K562 (cell line): Measurements from ENCODE around the gene DCAKD. TPM values are rescaled to one million over a fixed set of nuclear protein-coding genes. Genes with fewer than 3 reads are reported as not detected.

ENCODE experiments used
- ATAC-seq: fragments of 200-7000 bp; cut with Tn5 transposase; 3 replicates; pipeline ENCODE4 v1.9.1; 2020; ENCODE audit warnings: moderate library complexity
- BruUV-seq: library from RNA; stranded (reverse); fragments of 400-500 nt; replicated peaks from 2 replicates; lab custom pipeline; 2021; lab: Mats Ljungman, UMichigan
- CTCF ChIA-PET: fragments of 300-600 bp; formaldehyde crosslinking; extraction: SDS; loops from one replicate; lab custom pipeline; 2021; ENCODE audit warnings: low intra/inter-chr PET ratio; lab: Yijun Ruan, JAX
- POLR2A ChIA-PET: fragments of 300-600, 350-650 bp; sonication (Branson Sonifier 250); formaldehyde crosslinking; extraction: SDS; loops from one replicate; lab custom pipeline; 2021; ENCODE audit warnings: antibody characterized with exemption, inconsistent platforms; lab: Yijun Ruan, JAX
- DNase-seq, 4 experiments: peaks; one replicate each; pipeline versions ENCODE4 v3.0.0 to v3.0.0-alpha.2; 2011 to 2018; ENCODE audit warnings: low spot score in 3 of 4, mixed read lengths in 3 of 4; ENCODE audit errors: extremely low read depth in 1 of 4
- FAIRE-seq: peaks from 2 replicates; lab custom pipeline; 2011; peaks lifted over from hg19 to GRCh38; lab: Jason Lieb, UNC
- H2AFZ ChIP-seq: 2 replicates; pipeline ENCODE4 v1.6.0; 2011; ENCODE audit warnings: low read depth, low read length, control low read depth, inconsistent platforms
- H3K27ac ChIP-seq: fragments of 200-600 bp; 3 replicates; pipeline ENCODE4 v1.8.0; 2011; ENCODE audit warnings: low read depth, mild to moderate bottlenecking, control low read depth, inconsistent platforms, low read length, moderate library complexity, mixed read lengths; ENCODE audit errors: extremely low read depth
- H3K27me3 ChIP-seq, 2 experiments: fragments of 300-600 bp in 1 of 2; 2 replicates in 1 of 2; 3 replicates in 1 of 2; pipeline versions ENCODE4 v1.6.0 to v1.8.0; 2011; ENCODE audit warnings: inconsistent platforms in 2 of 2, low read length in 2 of 2, mild to moderate bottlenecking in 1 of 2, mixed read lengths in 1 of 2, moderate library complexity in 1 of 2; ENCODE audit not compliant: control insufficient read depth in 2 of 2, insufficient read depth in 2 of 2
- H3K36me3 ChIP-seq: fragments of 300-600 bp; 3 replicates; pipeline ENCODE4 v1.8.0; 2011; ENCODE audit warnings: mild to moderate bottlenecking, low read length, inconsistent platforms; ENCODE audit not compliant: control insufficient read depth, insufficient read depth
- H3K4me1 ChIP-seq, 2 experiments: fragments of 200-600 bp in 1 of 2; replicated peaks in 1 of 2; 2 replicates in 1 of 2; 3 replicates in 1 of 2; pipeline versions ENCODE4 v1.5.1 to v1.8.0; 2011; ENCODE audit warnings: inconsistent platforms in 2 of 2, low read length in 2 of 2, mild to moderate bottlenecking in 1 of 2, mixed read lengths in 1 of 2, moderate library complexity in 1 of 2; ENCODE audit not compliant: control insufficient read depth in 2 of 2, insufficient read depth in 2 of 2
- H3K4me2 ChIP-seq: 2 replicates; pipeline ENCODE4 v1.6.1; 2011; ENCODE audit warnings: low read length, control low read depth, inconsistent platforms, mixed read lengths; ENCODE audit not compliant: insufficient read depth
- H3K4me3 ChIP-seq: fragments of 200-600 bp; sonication (generic), shearing (Covaris generic); 2 replicates; pipeline ENCODE4 v1.5.1; 2016; ENCODE audit warnings: control low read depth, inconsistent platforms
- H3K79me2 ChIP-seq: fragments of 200-600 bp; 3 replicates; pipeline ENCODE4 v1.8.0; 2011; ENCODE audit warnings: low read length, inconsistent platforms; ENCODE audit not compliant: control insufficient read depth, insufficient read depth
- H3K9ac ChIP-seq, 2 experiments: 2 replicates each; pipeline versions ENCODE4 v1.6.0 to v1.6.1; 2011; ENCODE audit warnings: low read depth in 2 of 2, low read length in 2 of 2, control low read depth in 1 of 2, inconsistent platforms in 1 of 2, mild to moderate bottlenecking in 1 of 2, mixed read lengths in 1 of 2; ENCODE audit not compliant: insufficient read depth in 1 of 2
- H3K9me1 ChIP-seq: one replicate; pipeline ENCODE4 v1.6.0; 2011; ENCODE audit warnings: inconsistent platforms, mild to moderate bottlenecking, low read length, moderate library complexity; ENCODE audit not compliant: control insufficient read depth, insufficient read depth
- H3K9me3 ChIP-seq: replicated peaks from 2 replicates; pipeline ENCODE4 v1.5.1; 2011; ENCODE audit warnings: low read depth, low read length, inconsistent platforms; ENCODE audit not compliant: control insufficient read depth, insufficient read depth
- H4K20me1 ChIP-seq: replicated peaks from 2 replicates; pipeline ENCODE4 v1.6.1; 2011; ENCODE audit warnings: low read length, inconsistent platforms, mixed read lengths; ENCODE audit not compliant: control insufficient read depth, insufficient read depth
- ETV1 ChIP-seq: fragments of 450-650 bp; conservative IDR thresholded peaks from 2 replicates; pipeline ENCODE4 v1.6.1; 2016; ENCODE audit warnings: missing genetic modification characterization, control low read depth, low read depth, missing compliant biosample characterization
- GTF2A2 ChIP-seq: IDR thresholded peaks from 2 replicates; pipeline ENCODE4 v1.6.1; 2016; ENCODE audit warnings: mild to moderate bottlenecking, missing genetic modification characterization, missing compliant biosample characterization
- HDGF ChIP-seq: fragments of 450-650 bp; IDR thresholded peaks from 2 replicates; pipeline ENCODE4 v1.6.1; 2016
- ILK ChIP-seq: fragments of 450-650 bp; IDR thresholded peaks from 2 replicates; pipeline ENCODE4 v1.6.1; 2016; ENCODE audit warnings: missing genetic modification characterization, low read depth, mild to moderate bottlenecking, missing compliant biosample characterization, moderate library complexity, borderline replicate concordance
- PCBP1 ChIP-seq: fragments of 200-400 bp; formaldehyde crosslinking; IDR thresholded peaks from 2 replicates; pipeline ENCODE4 v1.6.1; 2018; ENCODE audit warnings: mild to moderate bottlenecking, low read depth, low read length; ENCODE audit not compliant: poor library complexity, severe bottlenecking
- WGBS: fragments of 100-300 bp; shearing (Covaris generic); methylation state at CpG from one replicate; pipeline ENCODE4 v1.1.6; 2016; ENCODE audit warnings: low coverage, mixed read lengths; ENCODE audit not compliant: insufficient coverage; ENCODE audit errors: missing lambda C conversion rate; 5-methylcytosine and 5-hydroxymethylcytosine counted together
- in situ Hi-C: fragments of 300-500 bp; cut with MboI; formaldehyde crosslinking; loops from 4 replicates; pipeline ENCODE4 v1.15.0; 2018; ENCODE audit warnings: inconsistent platforms, mixed read lengths
- intact Hi-C: fragments of 100-400 bp; cut with micrococcal nuclease; formaldehyde crosslinking; loops from 2 replicates; pipeline ENCODE4 v1.14.2; 2022
- polyA plus RNA-seq, 8 experiments: library from polyadenylated mRNA; depleted of rRNA in 4 of 8; stranded (reverse) in 5 of 8; unstranded in 3 of 8; fragments of >200 nt; fragmentation: Nextera tagmentation in 2 of 8; fragmentation: Illumina TruSeq in 1 of 8; extraction: Ambion mirVana in 2 of 8; extraction: Trizol in 1 of 8; gene quantifications; 2 replicates each; pipeline versions ENCODE4 v1.2.1 to v1.2.3, GENCODE V29; 2011 to 2014; ENCODE audit warnings: inconsistent platforms in 1 of 8, missing spikeins in 1 of 8
- total RNA-seq, 7 experiments: library from RNA; depleted of rRNA in 6 of 7; stranded (reverse); fragments of >200 nt in 6 of 7; fragmentation: Illumina TruSeq in 2 of 7; extraction: Trizol in 2 of 7; gene quantifications; 2 replicates each; pipeline versions ENCODE4 v1.2.1 to v1.2.3, GENCODE V29; 2011 to 2021; ENCODE audit warnings: low replicate concordance in 1 of 7
- TF ChIP-seq, protein P1 (sequence below): sonication (generic); IDR thresholded peaks from 2 replicates; pipeline ENCODE4 v1.6.1; 2016

DCAKD gene
- total and polyA plus RNA-seq, 9 of the 15 experiments (the other 6 are each of a cell fraction or from before 2014, with no cell fraction given), result 7.9 to 35.5 (median 21.4) TPM

- no TSS peak for BruUV-seq
Observed at GRCh38 chr17:45004388-45004787, 47.0 kb downstream of the DCAKD start.

DNA sequence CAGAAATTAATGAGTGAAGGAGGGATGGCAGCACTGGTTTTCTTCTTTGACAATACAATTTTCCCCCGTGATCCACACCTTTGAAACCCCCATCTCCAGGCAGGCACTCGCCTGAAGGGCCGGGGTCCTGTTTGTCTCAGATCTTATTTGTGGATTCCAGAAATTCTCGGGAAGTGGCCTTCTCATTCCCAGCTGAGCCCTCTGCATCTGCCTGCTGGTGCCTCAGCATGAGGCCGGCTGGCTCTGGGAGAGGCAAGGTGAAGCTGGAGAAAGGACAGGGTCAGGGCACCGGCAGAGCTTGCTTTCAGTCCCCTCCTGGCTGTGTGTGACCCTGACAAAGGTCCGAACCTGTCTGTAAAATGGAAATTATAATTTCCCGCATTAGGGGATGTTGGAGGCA lies 47.6 kb downstream of the DCAKD start:
- H3K9ac ChIP-seq, result no peak overlapping the region; a peak in 1 of 4 replicates
- ChIA-PET CTCF (no interaction called here), POLR2A (interaction anchor here (0.5 to 2.5 kb wide), 5 partner anchors 12 to 55 kb away, joined by 3 to 21 read pairs (median 3); no protein-coding TSS in a partner anchor)
- no peaks in the 10 kb centered on the region for H3K9me3 ChIP-seq
- H3K4me3 ChIP-seq, result no peak overlapping the region
- DNase-seq (no peak), FAIRE-seq (no peak), ATAC-seq (no peak)
- WGBS, result 0% methylated on average over 8 of the region's 8 CpGs
- no peaks in the 10 kb centered on the region for H3K79me2 ChIP-seq
- in situ Hi-C loops (no loop called here), intact Hi-C loops (no loop called here)
- H3K36me3 ChIP-seq, result no peaks in the 10 kb centered on the region
- no peak overlapping the region for H2AFZ ChIP-seq
- H4K20me1 ChIP-seq, result no peaks in the 10 kb centered on the region
- peaks cover 9 to 43% of the 10 kb centered on the region in 2 experiments; a peak in 4 of 5 replicates for H3K27me3 ChIP-seq
- BruUV-seq, result no TSS peak
- no peak for TF ChIP-seq GTF2A2 (tag)
- no peak overlapping the region for H3K4me2 ChIP-seq
- H3K4me1 ChIP-seq, result no peaks in the 10 kb centered on the region; a peak in 1 of 5 replicates
- H3K27ac ChIP-seq, result no peak overlapping the region
- H3K9me1 ChIP-seq, result no peaks in the 10 kb centered on the region

More at GRCh38 chr17:45004388-45004787, 47.0 kb downstream of the DCAKD start:
- Histone ChIP-seq H3K9me3 (no peaks in the 10 kb centered on the region), H3K4me2 (no peak overlapping the region), H3K27me3 (peaks cover 9 to 48% of the 10 kb centered on the region in 2 experiments; a peak in 4 of 5 replicates), H3K9ac (no peak overlapping the region; a peak in 1 of 4 replicates), H4K20me1 (no peaks in the 10 kb centered on the region), H3K27ac (no peak overlapping the region), H2AFZ (no peak overlapping the region), H3K36me3 (no peaks in the 10 kb centered on the region), H3K9me1 (no peaks in the 10 kb centered on the region), H3K4me1 (no peaks in the 10 kb centered on the region; a peak in 1 of 5 replicates), H3K79me2 (no peaks in the 10 kb centered on the region), H3K4me3 (no peak overlapping the region)
- DNase-seq (no peak), FAIRE-seq (no peak), ATAC-seq (no peak)
- ChIA-PET CTCF (no interaction called here), POLR2A (interaction anchor here (1.0 to 2.5 kb wide), 2 partner anchors 13 to 25 kb away, joined by 3 to 21 read pairs; no protein-coding TSS in a partner anchor)
- in situ Hi-C loops (no loop called here), intact Hi-C loops (no loop called here)
- WGBS, result 3% methylated on average over 3 of the region's 3 CpGs
- TF ChIP-seq, protein P1, sequence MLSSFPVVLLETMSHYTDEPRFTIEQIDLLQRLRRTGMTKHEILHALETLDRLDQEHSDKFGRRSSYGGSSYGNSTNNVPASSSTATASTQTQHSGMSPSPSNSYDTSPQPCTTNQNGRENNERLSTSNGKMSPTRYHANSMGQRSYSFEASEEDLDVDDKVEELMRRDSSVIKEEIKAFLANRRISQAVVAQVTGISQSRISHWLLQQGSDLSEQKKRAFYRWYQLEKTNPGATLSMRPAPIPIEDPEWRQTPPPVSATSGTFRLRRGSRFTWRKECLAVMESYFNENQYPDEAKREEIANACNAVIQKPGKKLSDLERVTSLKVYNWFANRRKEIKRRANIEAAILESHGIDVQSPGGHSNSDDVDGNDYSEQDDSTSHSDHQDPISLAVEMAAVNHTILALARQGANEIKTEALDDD, result no peak
- TF ChIP-seq PCBP1 (no peak), ILK (tag) (no peak), HDGF (no peak), ETV1 (tag) (no peak)
